KG1 (cell line): ENCODE measurements around the gene KCNJ9.
"Not testable (repeated sequence)": the region's sequence is repeated elsewhere in the genome, so short reads cannot be mapped to it uniquely, and the experiment has no call there.

ENCODE experiments used
- DNase-seq: peaks from one replicate; lab custom pipeline; 2025; lab: John Stamatoyannopoulos, UW

Gene KCNJ9

GRCh38 chr1:160125746-160126145 is 44.4 kb downstream of the KCNJ9 start:
- no peak for DNase-seq

GRCh38 chr1:160126342-160126741 is 45.0 kb downstream of the KCNJ9 start:
- DNase-seq: not testable (repeated sequence)

GRCh38 chr1:160127381-160127780 is 46.0 kb downstream of the KCNJ9 start:
- DNase-seq: no peak

DNA sequence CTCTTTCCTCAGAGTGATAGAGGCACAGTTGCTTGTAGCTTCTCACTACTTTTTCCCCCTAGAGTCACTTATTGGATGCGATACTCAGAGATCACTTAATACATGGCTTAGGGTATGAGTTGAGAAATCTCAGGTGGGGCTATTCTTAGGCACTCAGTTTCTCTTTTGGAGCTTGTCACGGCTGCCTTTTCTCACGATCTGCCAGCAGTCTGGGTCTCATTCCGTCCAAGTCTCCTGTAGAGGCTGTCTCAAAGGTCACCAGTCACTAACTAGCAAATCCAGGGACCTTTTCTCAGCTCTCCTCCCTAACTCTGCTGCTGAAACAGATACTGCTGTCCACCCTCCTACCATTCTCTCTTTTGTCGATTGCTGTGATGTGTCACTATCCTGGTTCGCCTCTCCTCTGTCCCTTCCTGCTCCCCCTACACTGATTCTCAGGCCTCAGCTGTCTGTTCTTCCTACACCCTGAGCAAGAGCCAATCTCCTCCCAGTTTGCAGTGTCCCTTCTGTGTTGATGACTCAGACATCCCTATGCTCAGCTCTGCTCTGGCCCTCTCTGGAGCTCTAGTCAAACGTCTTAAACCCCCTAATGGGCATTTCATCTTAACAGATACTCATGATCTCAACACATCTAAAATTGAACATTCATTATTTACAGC is 46.7 kb downstream of the KCNJ9 start:
- DNase-seq: no peak

GRCh38 chr1:160128636-160129035 is 47.3 kb downstream of the KCNJ9 start:
- DNase-seq: no peak

DNA sequence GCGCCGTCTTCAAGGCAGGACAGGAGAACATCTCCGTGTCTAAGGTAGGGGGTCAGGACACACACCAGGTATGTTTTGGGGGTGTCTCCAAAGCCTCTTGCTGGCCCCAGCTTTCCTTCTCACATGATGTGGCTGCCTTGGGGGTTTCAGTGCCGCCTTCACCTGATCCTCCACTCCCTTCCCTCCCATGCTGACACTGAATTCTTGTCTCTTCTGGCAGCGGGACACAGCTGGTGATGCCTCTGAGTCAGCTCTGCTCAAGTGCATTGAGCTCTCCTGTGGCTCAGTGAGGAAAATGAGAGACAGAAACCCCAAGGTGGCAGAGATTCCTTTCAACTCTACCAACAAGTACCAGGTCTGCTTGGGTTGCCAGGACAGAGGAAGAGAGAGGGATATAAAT is 47.7 kb downstream of the KCNJ9 start:
- no peak for DNase-seq

DNA sequence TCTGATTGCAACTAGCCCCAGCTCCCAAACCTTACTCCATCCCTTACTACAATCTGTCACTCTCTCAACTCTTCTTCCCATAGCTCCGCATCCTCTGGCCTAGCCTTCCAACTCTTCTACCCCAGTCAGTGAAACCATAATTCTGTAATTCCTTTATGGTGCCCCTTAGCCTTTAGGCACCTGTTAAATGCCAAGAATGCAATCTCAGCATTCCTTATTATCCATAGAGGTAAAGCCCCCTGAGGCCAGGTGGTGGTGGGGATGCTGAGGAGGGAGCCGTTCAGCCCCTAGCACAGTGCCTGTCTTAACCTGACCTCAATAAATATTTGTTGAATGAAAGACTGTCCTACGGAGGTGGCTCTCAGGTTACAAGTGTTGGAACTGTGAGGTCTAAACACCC is 48.2 kb downstream of the KCNJ9 start:
- no peak for DNase-seq

- DNase-seq: no peak
Observed at GRCh38 chr1:160129966-160130365, 48.6 kb downstream of the KCNJ9 start.

DNA sequence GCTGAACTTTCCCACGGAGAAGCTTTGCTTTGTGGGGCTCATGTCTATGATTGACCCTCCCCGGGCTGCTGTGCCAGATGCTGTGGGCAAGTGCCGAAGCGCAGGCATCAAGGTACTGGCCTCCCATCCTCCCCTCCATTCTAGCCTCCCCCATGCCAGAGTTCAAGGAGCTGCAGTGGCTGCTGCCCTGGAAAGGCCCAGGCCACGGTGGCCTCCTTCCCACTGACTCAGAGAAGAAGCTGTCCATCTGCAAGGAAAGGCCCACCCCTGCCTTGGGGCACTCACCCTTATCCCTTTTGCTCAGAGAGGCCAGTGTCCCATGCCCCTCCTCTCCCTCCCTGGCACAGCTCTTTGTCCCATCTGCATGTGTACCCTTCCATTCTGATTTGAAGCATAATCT is 49.1 kb downstream of the KCNJ9 start:
- DNase-seq: no peak

- DNase-seq: no peak
Observed at GRCh38 chr1:160130939-160131338, 49.6 kb downstream of the KCNJ9 start.

GRCh38 chr1:160131803-160132565 is 50.6 kb downstream of the KCNJ9 start:
- no peak for DNase-seq

DNA sequence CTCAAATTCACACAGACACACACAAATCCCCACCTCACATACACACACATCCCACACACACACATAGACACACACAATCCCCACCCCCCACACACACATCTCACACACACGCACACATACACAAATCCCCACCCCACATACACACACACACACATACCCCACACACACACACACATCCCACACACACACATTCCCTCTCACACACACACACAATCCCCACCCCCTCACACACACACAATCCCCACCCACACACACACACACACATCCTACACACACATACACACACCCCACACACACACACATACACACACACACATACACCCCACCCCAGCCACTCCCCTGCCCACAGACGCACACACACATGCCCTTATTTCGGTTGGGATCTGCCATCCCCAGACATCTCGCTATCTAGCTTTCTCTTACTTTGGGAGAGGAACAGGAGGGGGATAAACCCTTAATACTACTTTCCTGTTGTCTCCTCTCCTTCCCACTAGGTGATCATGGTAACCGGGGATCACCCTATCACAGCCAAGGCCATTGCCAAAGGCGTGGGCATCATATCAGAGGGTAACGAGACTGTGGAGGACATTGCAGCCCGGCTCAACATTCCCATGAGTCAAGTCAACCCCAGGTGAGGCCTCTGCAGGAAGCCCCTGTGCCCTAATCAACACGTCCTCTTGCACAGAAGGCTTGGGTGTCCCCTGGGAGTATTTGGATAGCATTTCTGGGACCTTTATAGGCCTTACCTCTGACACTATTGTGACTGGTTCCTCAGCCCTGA is 52.8 kb downstream of the KCNJ9 start:
- no peak for DNase-seq

DNA sequence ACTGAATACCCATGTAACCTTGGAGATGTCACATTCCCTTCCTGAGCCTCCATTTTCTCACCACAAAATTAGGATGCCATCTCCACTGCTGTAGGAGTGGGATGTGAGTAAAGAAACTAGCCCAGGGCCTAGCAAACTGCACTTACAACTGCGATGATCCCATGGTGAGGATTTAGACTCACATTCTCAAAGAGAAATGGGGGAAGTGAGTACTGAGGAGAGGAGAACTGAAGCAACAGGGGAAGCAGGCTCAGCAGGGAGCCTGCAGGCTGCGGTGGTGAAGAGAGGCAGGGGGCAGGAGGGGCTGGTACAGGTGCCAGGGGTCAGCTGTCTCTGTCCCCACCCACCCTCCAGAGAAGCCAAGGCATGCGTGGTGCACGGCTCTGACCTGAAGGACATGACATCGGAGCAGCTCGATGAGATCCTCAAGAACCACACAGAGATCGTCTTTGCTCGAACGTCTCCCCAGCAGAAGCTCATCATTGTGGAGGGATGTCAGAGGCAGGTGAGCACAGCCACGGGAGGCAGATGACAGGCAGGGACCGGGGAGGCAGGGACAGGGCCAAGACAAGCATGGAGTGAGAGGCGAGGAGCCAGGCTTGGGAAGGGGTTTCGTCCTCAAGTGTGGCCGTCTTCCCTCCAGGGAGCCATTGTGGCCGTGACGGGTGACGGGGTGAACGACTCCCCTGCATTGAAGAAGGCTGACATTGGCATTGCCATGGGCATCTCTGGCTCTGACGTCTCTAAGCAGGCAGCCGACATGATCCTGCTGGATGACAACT is 53.6 kb downstream of the KCNJ9 start:
- DNase-seq: no peak

GRCh38 chr1:160136121-160136925 is 55.0 kb downstream of the KCNJ9 start:
- DNase-seq: no peak

- no peak for DNase-seq
Observed at GRCh38 chr1:160136926-160137200, 55.5 kb downstream of the KCNJ9 start.

DNA sequence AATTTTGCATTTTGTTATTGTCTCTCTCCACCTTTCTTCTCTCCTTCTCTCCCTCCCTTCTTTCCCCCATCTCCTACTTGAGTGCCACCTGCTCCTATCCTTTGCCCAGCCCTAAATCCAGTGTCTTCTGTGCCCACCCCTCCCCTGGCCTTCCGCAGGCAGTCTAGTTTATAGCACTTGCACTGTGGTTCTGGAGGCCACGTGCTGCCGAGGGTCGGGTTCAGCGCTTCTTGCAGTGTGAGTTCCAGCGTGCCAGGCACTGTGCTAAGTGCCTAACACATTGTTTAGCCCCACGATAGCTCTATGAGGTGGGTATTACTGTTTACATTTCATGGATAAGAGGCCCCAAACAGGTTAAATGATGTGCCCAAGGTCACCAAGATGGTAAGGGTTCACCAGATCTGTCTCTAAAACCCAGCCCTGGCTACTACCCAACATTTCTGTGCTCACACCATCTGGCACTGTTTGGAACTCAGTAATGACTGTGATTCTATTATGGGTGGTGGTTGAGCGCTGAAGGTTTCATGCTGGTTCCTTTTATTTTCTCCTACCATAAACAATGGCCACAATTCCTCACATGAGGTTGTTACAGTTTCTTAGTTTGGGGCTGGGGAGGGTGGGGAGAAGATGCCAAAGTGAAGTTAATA is 56.0 kb downstream of the KCNJ9 start:
- DNase-seq: no peak

DNA sequence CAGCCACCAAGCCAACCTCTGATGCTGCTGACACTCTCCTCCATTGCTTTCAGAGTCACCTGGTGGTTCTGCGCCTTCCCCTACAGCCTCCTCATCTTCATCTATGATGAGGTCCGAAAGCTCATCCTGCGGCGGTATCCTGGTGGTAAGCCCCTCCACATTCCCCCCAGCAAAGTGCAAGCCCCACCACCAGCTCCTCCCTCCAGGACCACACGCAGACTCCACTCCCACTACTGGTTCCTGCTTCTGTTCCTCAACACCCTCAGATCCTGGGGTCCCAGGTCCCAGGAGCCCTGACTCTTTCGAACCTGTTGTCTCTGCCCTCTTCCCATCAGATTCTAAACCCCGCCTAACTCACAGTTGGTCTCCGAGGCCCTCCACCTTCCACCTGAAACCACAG is 58.5 kb downstream of the KCNJ9 start:
- no peak for DNase-seq
